ENCODE results near the gene FOCAD. TPM values are rescaled to one million over a fixed set of nuclear protein-coding genes. Genes with fewer than 3 reads are reported as not detected.
A peak's percentile ranks its signal among the peaks of the same experiment; 100 is the strongest.

FOCAD gene
- total RNA-seq, 4 donors from 2014 or later = 17.6 to 27.2 (median 20.1) TPM

- no peak for DNase-seq (ENCODE audit: extremely low spot score)
- H3K27me3 ChIP-seq = no peaks in the 10 kb centered on the region
- no peak for TF ChIP-seq EP300 (IDR thresholded peaks at IDR 0.05)
- no peak for TF ChIP-seq POLR2A (IDR thresholded peaks at IDR 0.05; ENCODE audit: low read depth)
- TF ChIP-seq CTCF (IDR thresholded peaks at IDR 0.05) = no peak
- peaks cover 0 to 20% (median 10%) of the 10 kb centered on the region in 4 donors for H3K4me1 ChIP-seq
- no peak overlapping the region for H3K27ac ChIP-seq (replicated peaks in 1 of 4)
- WGBS = 91% methylated on average over 2 of the region's 2 CpGs
- no peak overlapping the region for H3K4me3 ChIP-seq
- H3K9me3 ChIP-seq = no peaks in the 10 kb centered on the region
- intact Hi-C loops (cut with DNase I) = no loop called here
- peaks cover 0 to 3% (median 0%) of the 10 kb centered on the region in 4 donors for H3K36me3 ChIP-seq
Measured at GRCh38 chr9:20832775-20833174, 148.7 kb downstream of the FOCAD start.

- Histone ChIP-seq H3K4me3 (no peak overlapping the region), H3K4me1 (peaks cover 0 to 26% (median 15%) of the 10 kb centered on the region in 4 donors), H3K27me3 (no peaks in the 10 kb centered on the region), H3K9me3 (no peaks in the 10 kb centered on the region), H3K36me3 (peaks cover 0 to 3% (median 0%) of the 10 kb centered on the region in 4 donors), H3K27ac (replicated peaks in 1 of 4) (no peak overlapping the region)
- intact Hi-C loops (cut with DNase I) = no loop called here
- no peak for TF ChIP-seq POLR2AphosphoS5 (IDR thresholded peaks at IDR 0.05)
- 80% methylated on average over 6 of the region's 6 CpGs for WGBS
- no peak for DNase-seq (ENCODE audit: extremely low spot score)
Measured at GRCh38 chr9:20835377-20836286, 151.6 kb downstream of the FOCAD start.

- TF ChIP-seq POLR2AphosphoS5 (IDR thresholded peaks at IDR 0.05) (no peak), CTCF (IDR thresholded peaks at IDR 0.05) (no peak), POLR2A (IDR thresholded peaks at IDR 0.05; ENCODE audit: low read depth) (no peak), EP300 (IDR thresholded peaks at IDR 0.05) (no peak)
- DNase-seq (ENCODE audit: extremely low spot score) = no peak
- no peak overlapping the region for H3K4me3 ChIP-seq
- peaks cover 0 to 3% (median 0%) of the 10 kb centered on the region in 4 donors for H3K36me3 ChIP-seq
- H3K9me3 ChIP-seq = no peaks in the 10 kb centered on the region
- no peaks in the 10 kb centered on the region for H3K27me3 ChIP-seq
- no peak overlapping the region for H3K27ac ChIP-seq (replicated peaks in 1 of 4)
- peaks cover 0 to 26% (median 15%) of the 10 kb centered on the region in 4 donors for H3K4me1 ChIP-seq
- intact Hi-C loops (cut with DNase I) = no loop called here
- 94% methylated on average over 3 of the region's 3 CpGs for WGBS
Measured at GRCh38 chr9:20837166-20837565, 153.1 kb downstream of the FOCAD start.

- DNase-seq (ENCODE audit: extremely low spot score) = no peak
- intact Hi-C loops (cut with DNase I) = no loop called here
- Histone ChIP-seq H3K4me1 (peaks cover 0 to 26% (median 15%) of the 10 kb centered on the region in 4 donors), H3K27me3 (no peaks in the 10 kb centered on the region), H3K4me3 (no peak overlapping the region), H3K36me3 (peaks cover 0 to 3% (median 0%) of the 10 kb centered on the region in 4 donors), H3K27ac (replicated peaks in 1 of 4) (no peak overlapping the region), H3K9me3 (no peaks in the 10 kb centered on the region)
- peak in 1 of 2 donors; percentile 40 for TF ChIP-seq POLR2AphosphoS5 (IDR thresholded peaks at IDR 0.05)
- TF ChIP-seq CTCF (IDR thresholded peaks at IDR 0.05) = no peak
- WGBS = 46% methylated on average over 1 of the region's 1 CpG
Measured at GRCh38 chr9:20838218-20838617, 154.2 kb downstream of the FOCAD start.

- WGBS = 89% methylated on average over 2 of the region's 2 CpGs
- Histone ChIP-seq H3K9me3 (no peaks in the 10 kb centered on the region), H3K27me3 (no peaks in the 10 kb centered on the region), H3K4me1 (peaks cover 0 to 13% (median 11%) of the 10 kb centered on the region in 4 donors), H3K36me3 (no peaks in the 10 kb centered on the region), H3K4me3 (no peak overlapping the region), H3K27ac (replicated peaks in 1 of 4) (no peak overlapping the region)
- TF ChIP-seq POLR2AphosphoS5 (IDR thresholded peaks at IDR 0.05) (no peak), CTCF (IDR thresholded peaks at IDR 0.05) (no peak), EP300 (IDR thresholded peaks at IDR 0.05) (no peak), POLR2A (IDR thresholded peaks at IDR 0.05; ENCODE audit: low read depth) (no peak)
- no peak for DNase-seq (ENCODE audit: extremely low spot score)
- intact Hi-C loops (cut with DNase I) = no loop called here
Measured at GRCh38 chr9:20844916-20845315, 160.9 kb downstream of the FOCAD start.

Measured in esophagus muscularis mucosa (tissue), 4 donors.